Uterus (tissue), 2 donors: Measurements from ENCODE around the gene MCL1.
"Not testable (repeated sequence)": the region's sequence is repeated elsewhere in the genome, so short reads cannot be mapped to it uniquely, and the experiment has no call there.

ENCODE experiments used
- CTCF ChIP-seq, 4 experiments: fragments of 200-600 bp in 2 of 4; fragments of 450-650 bp in 2 of 4; sonication (generic) in 2 of 4; IDR thresholded peaks; one replicate each; pipeline ENCODE4 v1.5.1; 2016 to 2019; ENCODE audit warnings: antibody characterized with exemption in 4 of 4, mild to moderate bottlenecking in 2 of 4, moderate library complexity in 1 of 4
- POLR2A ChIP-seq, 2 donors: fragments of 450-650 bp; IDR thresholded peaks; one replicate each; pipeline ENCODE4 v1.6.1; 2016; ENCODE audit warnings: antibody characterized with exemption in 2 of 2, mild to moderate bottlenecking in 1 of 2, moderate library complexity in 1 of 2

GRCh38 chr1:150581437-150581836, 2.0 kb upstream of the MCL1 start:
- not testable (repeated sequence) for TF ChIP-seq CTCF, POLR2A (IDR thresholded peaks at IDR 0.05)
